ENCODE results near the gene LIG3. TPM values are rescaled to one million over a fixed set of nuclear protein-coding genes. Genes with fewer than 3 reads are reported as not detected.

Gene LIG3
- total RNA-seq, 1 experiment from 2014 or later, result 25.5 TPM

- Histone ChIP-seq H3K27ac (peak overlapping the region; percentile 87), H3K9me2 (ENCODE audit: insufficient read depth) (no peaks in the 10 kb centered on the region), H3K4me3 (peak overlapping the region; percentile 62), H3K79me2 (ENCODE audit: low read depth) (peaks cover 8% of the 10 kb centered on the region), H3K4me1 (replicated peaks; ENCODE audit: insufficient read depth) (peaks cover 9% of the 10 kb centered on the region), H4K20me1 (ENCODE audit: insufficient read depth) (no peaks in the 10 kb centered on the region), H3K9me3 (ENCODE audit: insufficient read depth, low read depth) (no peaks in the 10 kb centered on the region), H2AFZ (peak overlapping the region; percentile 91), H3F3A (ENCODE audit: insufficient read depth, low read depth) (peaks cover 12% of the 10 kb centered on the region; the same call in 1 of the 2 replicates), H3K36me3 (ENCODE audit: low read depth) (no peaks in the 10 kb centered on the region), H3K27me3 (ENCODE audit: insufficient read depth, low read depth) (no peaks in the 10 kb centered on the region), H3K4me2 (peak overlapping the region; percentile 84)
- TF ChIP-seq EZH2 (IDR thresholded peaks at IDR 0.05; ENCODE audit: low read depth), result no peak
- TF ChIP-seq CTCF (conservative IDR thresholded peaks at IDR 0.05), result no peak
- no peak for DNase-seq
- ChIA-PET POLR2A (ENCODE audit: unreplicated experiment) (interaction anchor here (0.6 to 0.7 kb wide), 2 partner anchors 20 to 691 kb away, joined by 3 to 4 read pairs; no protein-coding TSS in a partner anchor), CTCF (interaction anchor here (0.6 kb wide), 1 partner anchor 138 kb away, joined by 6 read pairs; no protein-coding TSS in a partner anchor)
- BruUV-seq (replicated peaks), result no TSS peak
- intact Hi-C loops (cut with micrococcal nuclease; ENCODE audit: unreplicated experiment), result loop anchor here (1.0 to 10.0 kb wide), 3 partner anchors 20 to 553 kb away; partner anchors contain the start of genes CCT6B, SLFN12L and ZNF830
Measured at GRCh38 chr17:34981538-34982241, 1.4 kb downstream of the LIG3 start.

- no peak overlapping the region for H3K4me2 ChIP-seq
- no peak for DNase-seq
- H3K9me3 ChIP-seq (ENCODE audit: insufficient read depth, low read depth), result no peaks in the 10 kb centered on the region
- no peaks in the 10 kb centered on the region for H4K20me1 ChIP-seq (ENCODE audit: insufficient read depth)
- TF ChIP-seq CTCF (conservative IDR thresholded peaks at IDR 0.05), result no peak
- no peak for TF ChIP-seq EZH2 (IDR thresholded peaks at IDR 0.05; ENCODE audit: low read depth)
- BruUV-seq (replicated peaks), result no TSS peak
- no peaks in the 10 kb centered on the region for H3K27me3 ChIP-seq (ENCODE audit: insufficient read depth, low read depth)
- H3K9me2 ChIP-seq (ENCODE audit: insufficient read depth), result no peaks in the 10 kb centered on the region
- ChIA-PET CTCF (no interaction called here), POLR2A (ENCODE audit: unreplicated experiment) (no interaction called here)
- no peak overlapping the region for H3K27ac ChIP-seq
- no peaks in the 10 kb centered on the region for H3K4me1 ChIP-seq (replicated peaks; ENCODE audit: insufficient read depth)
- no peaks in the 10 kb centered on the region; the same call in 1 of the 2 replicates for H3K79me2 ChIP-seq (ENCODE audit: low read depth)
- H3F3A ChIP-seq (ENCODE audit: insufficient read depth, low read depth), result no peaks in the 10 kb centered on the region
- intact Hi-C loops (cut with micrococcal nuclease; ENCODE audit: unreplicated experiment), result loop anchor here (10.0 kb wide), 1 partner anchor 548 kb away; the partner anchor contains the start of gene SLFN12L
- no peak overlapping the region for H2AFZ ChIP-seq
- H3K36me3 ChIP-seq (ENCODE audit: low read depth), result no peaks in the 10 kb centered on the region; the same call in 1 of the 2 replicates
- H3K4me3 ChIP-seq, result no peak overlapping the region
Measured at GRCh38 chr17:34987232-34987631, 6.9 kb downstream of the LIG3 start.

GRCh38 chr17:34988644-34989043 lies 8.3 kb downstream of the LIG3 start:
- H3K36me3 ChIP-seq (ENCODE audit: low read depth), result no peaks in the 10 kb centered on the region; the same call in 1 of the 2 replicates

More at GRCh38 chr17:34988644-34989043, 8.3 kb downstream of the LIG3 start:
- BruUV-seq (replicated peaks), result no TSS peak
- Histone ChIP-seq H3K4me2 (no peak overlapping the region), H3F3A (ENCODE audit: insufficient read depth, low read depth) (no peaks in the 10 kb centered on the region), H3K9me2 (ENCODE audit: insufficient read depth) (no peaks in the 10 kb centered on the region), H3K9me3 (ENCODE audit: insufficient read depth, low read depth) (no peaks in the 10 kb centered on the region), H3K27me3 (ENCODE audit: insufficient read depth, low read depth) (no peaks in the 10 kb centered on the region), H3K79me2 (ENCODE audit: low read depth) (no peaks in the 10 kb centered on the region), H3K4me1 (replicated peaks; ENCODE audit: insufficient read depth) (no peaks in the 10 kb centered on the region), H2AFZ (no peak overlapping the region), H4K20me1 (ENCODE audit: insufficient read depth) (no peaks in the 10 kb centered on the region), H3K27ac (no peak overlapping the region), H3K4me3 (no peak overlapping the region)
- CTCF ChIA-PET, result no interaction called here
- no peak for TF ChIP-seq EZH2 (IDR thresholded peaks at IDR 0.05; ENCODE audit: low read depth)
- no peak for TF ChIP-seq CTCF (conservative IDR thresholded peaks at IDR 0.05)
- POLR2A ChIA-PET (ENCODE audit: unreplicated experiment), result no interaction called here
- DNase-seq, result no peak
- intact Hi-C loops (cut with micrococcal nuclease; ENCODE audit: unreplicated experiment), result loop anchor here (10.0 kb wide), 1 partner anchor 546 kb away; the partner anchor contains the start of gene SLFN12L
